NB4 (cell line): Measurements from ENCODE around the gene ANKS1A.

Experiments used
- DNase-seq: peaks from one replicate; pipeline ENCODE4 v3.0.0; 2010; ENCODE audit warnings: low read depth
- H3K4me3 ChIP-seq: one replicate; pipeline ENCODE4 v1.5.1; 2011; ENCODE audit warnings: mild to moderate bottlenecking, low read depth, low read length, moderate library complexity
- CTCF ChIP-seq: IDR thresholded peaks from one replicate; pipeline ENCODE4 v1.5.1; 2012; ENCODE audit warnings: low read depth, low read length
- MYC ChIP-seq: IDR thresholded peaks from 2 replicates; pipeline ENCODE4 v1.6.1; 2011; ENCODE audit warnings: low read depth, low read length
- POLR2A ChIP-seq: IDR thresholded peaks from 2 replicates; pipeline ENCODE4 v1.6.1; 2011; ENCODE audit warnings: mild to moderate bottlenecking; ENCODE audit not compliant: insufficient read length; ENCODE audit errors: extremely low read depth
- TF ChIP-seq, protein P1 (sequence below): IDR thresholded peaks from 2 replicates; pipeline ENCODE4 v1.6.1; 2011; ENCODE audit warnings: low read depth, low read length

ANKS1A gene

GRCh38 chr6:35024551-35025054, 135.5 kb downstream of the ANKS1A start:
- peak; percentile 73 for DNase-seq
- TF ChIP-seq MYC, result no peak
- TF ChIP-seq, protein P1, sequence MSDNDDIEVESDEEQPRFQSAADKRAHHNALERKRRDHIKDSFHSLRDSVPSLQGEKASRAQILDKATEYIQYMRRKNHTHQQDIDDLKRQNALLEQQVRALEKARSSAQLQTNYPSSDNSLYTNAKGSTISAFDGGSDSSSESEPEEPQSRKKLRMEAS, result peak; percentile 48; the same call in 1 of the 2 replicates
- no peak overlapping the region for H3K4me3 ChIP-seq

- TF ChIP-seq MYC (no peak), CTCF (peak; percentile 51)
- DNase-seq, result peak; percentile 72
- no peak overlapping the region for H3K4me3 ChIP-seq
Measured at GRCh38 chr6:35025232-35026188, 136.5 kb downstream of the ANKS1A start.

DNA sequence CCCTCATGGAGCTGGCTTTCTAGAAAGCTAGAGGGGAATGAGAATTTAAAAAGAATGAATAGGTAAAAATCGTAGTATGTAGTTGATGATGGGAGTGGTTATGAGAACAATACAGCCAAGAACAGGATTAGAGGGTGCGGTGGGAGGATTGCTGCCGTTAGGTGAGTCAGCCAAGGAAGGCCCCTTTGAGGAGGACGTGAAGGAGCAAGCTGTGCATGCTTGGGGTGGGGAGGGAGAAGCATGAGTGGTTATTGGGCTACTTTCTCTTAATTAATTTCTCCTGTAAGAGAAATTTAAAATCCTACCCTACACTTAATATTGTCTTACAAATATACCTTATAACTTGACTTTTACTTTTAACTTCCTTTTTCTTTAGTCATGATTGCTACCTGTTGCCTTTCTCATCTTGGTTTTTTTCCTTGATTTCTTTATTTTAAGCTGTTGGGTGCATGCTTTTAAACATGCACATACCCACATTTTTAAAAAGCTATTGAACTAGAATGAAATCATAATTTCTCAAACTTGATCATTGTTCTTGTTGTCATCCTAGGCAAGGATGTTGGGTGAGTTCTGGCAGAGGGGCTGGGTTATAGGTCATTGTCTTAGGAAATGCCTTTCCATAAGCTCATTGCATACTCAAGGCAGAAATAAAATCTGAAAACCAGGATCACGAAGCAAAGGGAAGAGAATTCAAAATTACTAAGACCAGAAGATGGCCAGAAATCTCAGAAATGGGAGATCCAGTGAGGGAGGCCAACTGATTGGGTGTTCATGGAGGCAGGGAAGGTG, 137.6 kb downstream of the ANKS1A start:
- TF ChIP-seq, protein P1, result peak; percentile 27; the same call in 1 of the 2 replicates
- TF ChIP-seq POLR2A (no peak), CTCF (no peak), MYC (no peak)
- DNase-seq, result peak; percentile 95
- no peak overlapping the region for H3K4me3 ChIP-seq

- no peak for DNase-seq
- no peak overlapping the region for H3K4me3 ChIP-seq
- TF ChIP-seq POLR2A, result no peak
- TF ChIP-seq, protein P1, result no peak
Measured at GRCh38 chr6:35027807-35028206, 138.8 kb downstream of the ANKS1A start.

- TF ChIP-seq, protein P1, result no peak
- TF ChIP-seq MYC (no peak), POLR2A (no peak), CTCF (no peak)
- no peak for DNase-seq
- no peak overlapping the region for H3K4me3 ChIP-seq
Measured at GRCh38 chr6:35028781-35029769, 140.0 kb downstream of the ANKS1A start.

- DNase-seq, result peak; percentile 73
- H3K4me3 ChIP-seq, result no peak overlapping the region
- no peak for TF ChIP-seq POLR2A
- no peak for TF ChIP-seq CTCF
- TF ChIP-seq, protein P1, result peak; percentile 47; the same call in 1 of the 2 replicates
- TF ChIP-seq MYC, result no peak
Measured at GRCh38 chr6:35030099-35030498, 141.0 kb downstream of the ANKS1A start.
